Measurements from ENCODE around the gene ARID3C.

GRCh38 chr9:34647084-34647403, 18.2 kb upstream of the ARID3C start:
- TF ChIP-seq POLR2A (IDR thresholded peaks at IDR 0.05) = no peak
- TF ChIP-seq, protein P1, sequence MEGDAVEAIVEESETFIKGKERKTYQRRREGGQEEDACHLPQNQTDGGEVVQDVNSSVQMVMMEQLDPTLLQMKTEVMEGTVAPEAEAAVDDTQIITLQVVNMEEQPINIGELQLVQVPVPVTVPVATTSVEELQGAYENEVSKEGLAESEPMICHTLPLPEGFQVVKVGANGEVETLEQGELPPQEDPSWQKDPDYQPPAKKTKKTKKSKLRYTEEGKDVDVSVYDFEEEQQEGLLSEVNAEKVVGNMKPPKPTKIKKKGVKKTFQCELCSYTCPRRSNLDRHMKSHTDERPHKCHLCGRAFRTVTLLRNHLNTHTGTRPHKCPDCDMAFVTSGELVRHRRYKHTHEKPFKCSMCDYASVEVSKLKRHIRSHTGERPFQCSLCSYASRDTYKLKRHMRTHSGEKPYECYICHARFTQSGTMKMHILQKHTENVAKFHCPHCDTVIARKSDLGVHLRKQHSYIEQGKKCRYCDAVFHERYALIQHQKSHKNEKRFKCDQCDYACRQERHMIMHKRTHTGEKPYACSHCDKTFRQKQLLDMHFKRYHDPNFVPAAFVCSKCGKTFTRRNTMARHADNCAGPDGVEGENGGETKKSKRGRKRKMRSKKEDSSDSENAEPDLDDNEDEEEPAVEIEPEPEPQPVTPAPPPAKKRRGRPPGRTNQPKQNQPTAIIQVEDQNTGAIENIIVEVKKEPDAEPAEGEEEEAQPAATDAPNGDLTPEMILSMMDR (IDR thresholded peaks at IDR 0.05) = no peak
